Measurements from ENCODE around the gene LRP2. TPM values are rescaled to one million over a fixed set of nuclear protein-coding genes. Genes with fewer than 3 reads are reported as not detected.

Gene LRP2
- total and polyA plus RNA-seq, 2 experiments from 2014 or later: 8.1 to 38.3 TPM

DNA sequence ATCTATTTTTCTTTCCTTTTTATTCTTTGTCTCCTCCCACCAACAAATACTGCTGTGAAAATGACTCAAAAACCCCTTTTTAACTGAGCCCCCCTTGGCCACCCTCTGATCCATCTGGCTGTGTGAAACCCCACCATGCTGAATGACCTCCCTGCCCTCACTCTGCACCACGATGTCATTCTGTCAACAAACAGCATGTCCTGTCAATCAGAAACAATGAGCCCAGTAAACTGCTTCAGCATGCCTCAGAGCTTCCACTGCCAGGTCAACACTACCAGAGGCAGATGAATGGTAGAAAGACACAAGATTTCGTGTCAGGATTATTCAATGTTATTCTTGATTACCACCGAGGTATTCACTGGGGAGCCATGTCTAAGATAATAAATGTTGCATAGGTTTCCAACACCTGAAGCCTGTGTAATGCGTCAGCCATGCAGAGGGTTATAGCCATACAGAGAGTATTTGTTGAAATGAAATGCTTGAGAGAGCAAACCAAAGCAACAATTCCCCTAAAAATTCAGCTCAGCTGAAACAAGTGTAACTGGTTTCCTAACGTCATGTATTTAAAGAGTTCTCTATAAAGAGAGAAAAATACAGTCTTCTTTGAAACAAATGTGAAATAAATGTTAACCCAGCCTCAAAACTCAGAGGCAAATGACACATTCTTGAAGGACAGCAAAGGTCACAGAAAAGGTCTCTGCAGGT is 76.7 kb downstream of the LRP2 start:
- H3K4me2 ChIP-seq: no peak overlapping the region
- H3K9me3 ChIP-seq (ENCODE audit: low read depth): no peaks in the 10 kb centered on the region
- no peaks in the 10 kb centered on the region for H3K79me2 ChIP-seq
- TF ChIP-seq, protein P1, sequence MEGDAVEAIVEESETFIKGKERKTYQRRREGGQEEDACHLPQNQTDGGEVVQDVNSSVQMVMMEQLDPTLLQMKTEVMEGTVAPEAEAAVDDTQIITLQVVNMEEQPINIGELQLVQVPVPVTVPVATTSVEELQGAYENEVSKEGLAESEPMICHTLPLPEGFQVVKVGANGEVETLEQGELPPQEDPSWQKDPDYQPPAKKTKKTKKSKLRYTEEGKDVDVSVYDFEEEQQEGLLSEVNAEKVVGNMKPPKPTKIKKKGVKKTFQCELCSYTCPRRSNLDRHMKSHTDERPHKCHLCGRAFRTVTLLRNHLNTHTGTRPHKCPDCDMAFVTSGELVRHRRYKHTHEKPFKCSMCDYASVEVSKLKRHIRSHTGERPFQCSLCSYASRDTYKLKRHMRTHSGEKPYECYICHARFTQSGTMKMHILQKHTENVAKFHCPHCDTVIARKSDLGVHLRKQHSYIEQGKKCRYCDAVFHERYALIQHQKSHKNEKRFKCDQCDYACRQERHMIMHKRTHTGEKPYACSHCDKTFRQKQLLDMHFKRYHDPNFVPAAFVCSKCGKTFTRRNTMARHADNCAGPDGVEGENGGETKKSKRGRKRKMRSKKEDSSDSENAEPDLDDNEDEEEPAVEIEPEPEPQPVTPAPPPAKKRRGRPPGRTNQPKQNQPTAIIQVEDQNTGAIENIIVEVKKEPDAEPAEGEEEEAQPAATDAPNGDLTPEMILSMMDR (IDR thresholded peaks at IDR 0.05; ENCODE audit: poor library complexity): no peak
- TF ChIP-seq EZH2phosphoT487 (IDR thresholded peaks at IDR 0.05; ENCODE audit: low read depth, severe bottlenecking, unreplicated experiment) (no peak), EZH2 (IDR thresholded peaks at IDR 0.05; ENCODE audit: borderline replicate concordance) (no peak)
- no peak for DNase-seq (ENCODE audit: low spot score)
- no peaks in the 10 kb centered on the region for H4K20me1 ChIP-seq (ENCODE audit: insufficient read depth, poor library complexity, severe bottlenecking)
- H3K9me2 ChIP-seq (replicated peaks; ENCODE audit: insufficient read depth): no peaks in the 10 kb centered on the region
- H3K27ac ChIP-seq: no peak overlapping the region
- H3K4me3 ChIP-seq: no peak overlapping the region
- 68% methylated on average over 5 of the region's 5 CpGs for WGBS (ENCODE audit: low lambda C conversion rate, missing lambda C conversion rate)
- no peak overlapping the region for H2AFZ ChIP-seq
- no peaks in the 10 kb centered on the region for H3K36me3 ChIP-seq (replicated peaks; ENCODE audit: insufficient read depth, low read depth)
- no peaks in the 10 kb centered on the region for H3K4me1 ChIP-seq (ENCODE audit: insufficient read depth)
- no peaks in the 10 kb centered on the region for H3K27me3 ChIP-seq

DNA sequence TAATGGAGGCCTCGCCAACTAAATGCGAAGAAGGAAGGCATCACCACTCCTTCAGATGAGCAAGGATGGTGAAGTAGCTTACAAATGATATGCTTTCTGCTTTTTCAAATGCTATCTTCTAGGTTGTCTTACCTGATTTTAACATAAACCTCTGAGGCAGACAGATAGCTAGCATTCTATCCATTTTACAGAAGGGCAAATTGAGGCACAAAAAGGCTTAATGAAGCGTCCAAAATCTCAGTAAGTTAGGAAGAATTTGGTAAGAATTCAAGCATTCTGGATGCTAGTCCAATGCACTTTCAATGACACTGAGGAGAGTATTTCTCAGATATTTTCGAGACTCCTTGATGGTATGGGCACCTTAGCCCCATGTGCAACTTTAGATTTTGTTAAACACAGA is 81.8 kb downstream of the LRP2 start:
- Histone ChIP-seq H3K36me3 (replicated peaks; ENCODE audit: insufficient read depth, low read depth) (no peaks in the 10 kb centered on the region), H3K4me1 (ENCODE audit: insufficient read depth) (no peaks in the 10 kb centered on the region), H3K27me3 (no peaks in the 10 kb centered on the region), H2AFZ (no peak overlapping the region), H3K4me3 (no peak overlapping the region), H4K20me1 (ENCODE audit: insufficient read depth, poor library complexity, severe bottlenecking) (no peaks in the 10 kb centered on the region), H3K9me2 (replicated peaks; ENCODE audit: insufficient read depth) (no peaks in the 10 kb centered on the region), H3K27ac (no peak overlapping the region), H3K9me3 (ENCODE audit: low read depth) (no peaks in the 10 kb centered on the region), H3K79me2 (no peaks in the 10 kb centered on the region), H3K4me2 (no peak overlapping the region)
- 96% methylated on average over 4 of the region's 4 CpGs for WGBS (ENCODE audit: low lambda C conversion rate, missing lambda C conversion rate)
- no peak for DNase-seq (ENCODE audit: low spot score)
- TF ChIP-seq, protein P1 (IDR thresholded peaks at IDR 0.05; ENCODE audit: poor library complexity): no peak

DNA sequence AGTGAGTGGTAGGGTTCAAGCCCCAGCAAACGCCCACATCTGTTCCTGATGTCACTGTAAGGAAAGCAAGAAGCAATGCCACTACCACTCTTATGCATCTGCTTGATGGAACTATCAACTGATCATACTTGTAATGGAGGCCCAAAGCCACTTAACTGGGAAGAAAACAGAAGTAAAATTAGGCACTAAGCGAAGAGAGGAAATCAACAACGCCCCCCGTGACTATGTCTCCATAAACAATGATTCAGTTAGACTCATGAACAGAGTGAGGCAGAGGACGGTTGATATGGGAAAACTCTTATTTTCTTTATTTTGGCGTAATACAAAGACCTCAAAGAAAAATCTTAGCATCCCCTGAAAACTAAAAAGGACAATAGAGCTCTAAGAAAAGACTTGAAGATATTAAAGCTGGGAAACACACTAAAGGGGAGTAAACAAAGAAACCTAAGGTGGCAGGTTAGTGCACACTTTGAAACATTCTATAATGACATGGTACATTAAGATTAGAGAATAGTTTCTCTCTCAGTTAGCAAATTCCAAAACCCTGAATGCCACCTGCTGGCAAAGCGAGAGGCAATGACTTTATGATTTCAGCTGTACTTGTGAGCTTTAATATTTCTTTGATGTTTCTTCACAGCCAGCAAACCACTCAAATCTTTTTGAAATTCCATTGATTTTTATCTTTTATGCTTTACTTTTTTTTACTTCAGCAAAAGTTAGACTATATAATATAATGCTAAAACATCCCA is 86.5 kb downstream of the LRP2 start:
- Histone ChIP-seq H3K4me3 (no peak overlapping the region), H3K4me1 (ENCODE audit: insufficient read depth) (no peaks in the 10 kb centered on the region), H3K9me2 (replicated peaks; ENCODE audit: insufficient read depth) (no peaks in the 10 kb centered on the region), H3K27me3 (no peaks in the 10 kb centered on the region), H3K79me2 (no peaks in the 10 kb centered on the region), H2AFZ (no peak overlapping the region), H3K4me2 (no peak overlapping the region), H3K9me3 (ENCODE audit: low read depth) (no peaks in the 10 kb centered on the region), H4K20me1 (ENCODE audit: insufficient read depth, poor library complexity, severe bottlenecking) (no peaks in the 10 kb centered on the region), H3K27ac (no peak overlapping the region), H3K36me3 (replicated peaks; ENCODE audit: insufficient read depth, low read depth) (no peaks in the 10 kb centered on the region)
- no peak for TF ChIP-seq EZH2 (IDR thresholded peaks at IDR 0.05; ENCODE audit: borderline replicate concordance)
- TF ChIP-seq, protein P1 (IDR thresholded peaks at IDR 0.05; ENCODE audit: poor library complexity): peak; percentile 35
- TF ChIP-seq EZH2phosphoT487 (IDR thresholded peaks at IDR 0.05; ENCODE audit: low read depth, severe bottlenecking, unreplicated experiment): no peak
- 87% methylated on average over 7 of the region's 7 CpGs for WGBS (ENCODE audit: low lambda C conversion rate, missing lambda C conversion rate)
- no peak for DNase-seq (ENCODE audit: low spot score)

All from hepatocyte (in vitro differentiated cells).